DND-41 (cell line): ENCODE results near the gene ARHGAP26.

Experiments used
- ATAC-seq: fragments of 200-7000 bp; cut with Tn5 transposase; 3 replicates; pipeline ENCODE4 v1.9.1; 2021; ENCODE audit warnings: low read depth; ENCODE audit not compliant: insufficient read depth
- DNase-seq: peaks from one replicate; pipeline ENCODE4 v3.0.0-alpha.2; 2020
- H2AFZ ChIP-seq: 2 replicates; pipeline ENCODE4 v1.6.0; 2012; ENCODE audit warnings: low read depth, low read length
- H3K27ac ChIP-seq: 2 replicates; pipeline ENCODE4 v1.5.1; 2012; ENCODE audit warnings: low read length, inconsistent platforms
- H3K27me3 ChIP-seq: fragments of 200-600 bp; sonication (generic); 2 replicates; pipeline ENCODE4 v1.6.0; 2012; ENCODE audit warnings: low read length, mild to moderate bottlenecking, inconsistent platforms; ENCODE audit not compliant: insufficient read depth, poor library complexity
- H3K36me3 ChIP-seq: 2 replicates; pipeline ENCODE4 v1.5.1; 2012; ENCODE audit warnings: low read length, inconsistent platforms; ENCODE audit not compliant: insufficient read depth
- H3K4me1 ChIP-seq: 2 replicates; pipeline ENCODE4 v1.5.1; 2012; ENCODE audit warnings: mild to moderate bottlenecking, low read length; ENCODE audit not compliant: insufficient read depth
- H3K4me2 ChIP-seq: 2 replicates; pipeline ENCODE4 v1.6.0; 2012; ENCODE audit warnings: mild to moderate bottlenecking, moderate library complexity, low read length, inconsistent platforms; ENCODE audit not compliant: insufficient read depth
- H3K4me3 ChIP-seq, 2 experiments: fragments of 200-600 bp in 1 of 2; shearing (Covaris generic) in 1 of 2; 2 replicates each; pipeline ENCODE4 v1.5.1; 2012 to 2016; ENCODE audit warnings: inconsistent platforms in 2 of 2, low read length in 2 of 2, mild to moderate bottlenecking in 2 of 2, low read depth in 1 of 2, moderate library complexity in 1 of 2
- H3K79me2 ChIP-seq: 2 replicates; pipeline ENCODE4 v1.6.0; 2012; ENCODE audit warnings: low read length, inconsistent platforms; ENCODE audit not compliant: insufficient read depth
- H3K9ac ChIP-seq: 2 replicates; pipeline ENCODE4 v1.6.0; 2012; ENCODE audit warnings: low read depth, mild to moderate bottlenecking, inconsistent platforms, low read length, moderate library complexity
- H3K9me3 ChIP-seq: 2 replicates; pipeline ENCODE4 v1.5.1; 2012; ENCODE audit warnings: low read length, moderate library complexity, mild to moderate bottlenecking, inconsistent platforms; ENCODE audit not compliant: insufficient read depth, severe bottlenecking
- H4K20me1 ChIP-seq: 2 replicates; pipeline ENCODE4 v1.6.0; 2012; ENCODE audit warnings: low read length; ENCODE audit not compliant: insufficient read depth
- CTCF ChIP-seq: IDR thresholded peaks from 2 replicates; pipeline ENCODE4 v1.5.1; 2012; ENCODE audit warnings: borderline replicate concordance, low read length, moderate library complexity, mild to moderate bottlenecking; ENCODE audit not compliant: poor library complexity, severe bottlenecking; ENCODE audit errors: extremely low read depth
- EZH2 ChIP-seq: IDR thresholded peaks from 3 replicates; pipeline ENCODE4 v1.6.1; 2012; ENCODE audit warnings: borderline replicate concordance, low read depth, mild to moderate bottlenecking, moderate library complexity, low read length, inconsistent platforms; ENCODE audit not compliant: severe bottlenecking

The ARHGAP26 gene

GRCh38 chr5:143156572-143156971 lies 386.4 kb downstream of the ARHGAP26 start:
- H2AFZ ChIP-seq = no peak overlapping the region
- no peaks in the 10 kb centered on the region for H3K27me3 ChIP-seq
- TF ChIP-seq CTCF = no peak
- TF ChIP-seq EZH2 = no peak
- H3K4me2 ChIP-seq = no peak overlapping the region
- H3K9ac ChIP-seq = no peak overlapping the region
- no peak overlapping the region for H3K4me3 ChIP-seq
- no peaks in the 10 kb centered on the region for H3K4me1 ChIP-seq
- H3K27ac ChIP-seq = no peak overlapping the region
- no peaks in the 10 kb centered on the region for H3K79me2 ChIP-seq
- no peaks in the 10 kb centered on the region for H3K9me3 ChIP-seq
- no peak for DNase-seq
- no peak for ATAC-seq
- H3K36me3 ChIP-seq = no peaks in the 10 kb centered on the region
- no peaks in the 10 kb centered on the region for H4K20me1 ChIP-seq

- H3K36me3 ChIP-seq = no peaks in the 10 kb centered on the region
- no peaks in the 10 kb centered on the region for H3K79me2 ChIP-seq
- no peak overlapping the region for H3K4me2 ChIP-seq
- DNase-seq (no peak), ATAC-seq (no peak)
- H3K27me3 ChIP-seq = no peaks in the 10 kb centered on the region
- H3K9me3 ChIP-seq = no peaks in the 10 kb centered on the region
- TF ChIP-seq EZH2 (no peak), CTCF (no peak)
- H3K9ac ChIP-seq = no peak overlapping the region
- no peak overlapping the region for H2AFZ ChIP-seq
- H4K20me1 ChIP-seq = no peaks in the 10 kb centered on the region
- no peaks in the 10 kb centered on the region for H3K4me1 ChIP-seq
- no peak overlapping the region for H3K4me3 ChIP-seq
- H3K27ac ChIP-seq = no peak overlapping the region
These were observed 388.9 kb downstream of the ARHGAP26 start for GRCh38 chr5:143159031-143159430.

GRCh38 chr5:143161885-143162540 lies 391.8 kb downstream of the ARHGAP26 start:
- Histone ChIP-seq H3K27me3 (no peaks in the 10 kb centered on the region), H3K9ac (no peak overlapping the region), H4K20me1 (no peaks in the 10 kb centered on the region), H3K79me2 (no peaks in the 10 kb centered on the region), H3K4me2 (no peak overlapping the region), H3K4me1 (no peaks in the 10 kb centered on the region), H2AFZ (no peak overlapping the region), H3K27ac (no peak overlapping the region), H3K36me3 (no peaks in the 10 kb centered on the region), H3K9me3 (no peaks in the 10 kb centered on the region), H3K4me3 (no peak overlapping the region)
- no peak for ATAC-seq
- no peak for DNase-seq
- TF ChIP-seq CTCF = no peak
- no peak for TF ChIP-seq EZH2
